Fibroblast of skin of right biceps (primary cell): ENCODE measurements around the gene LRP2BP.
"Not testable (repeated sequence)": the region's sequence is repeated elsewhere in the genome, so short reads cannot be mapped to it uniquely, and the experiment has no call there.

Experiments used
- DNase-seq: peaks from one replicate; pipeline ENCODE4 v3.0.0-alpha.2; 2013

The LRP2BP gene

DNA sequence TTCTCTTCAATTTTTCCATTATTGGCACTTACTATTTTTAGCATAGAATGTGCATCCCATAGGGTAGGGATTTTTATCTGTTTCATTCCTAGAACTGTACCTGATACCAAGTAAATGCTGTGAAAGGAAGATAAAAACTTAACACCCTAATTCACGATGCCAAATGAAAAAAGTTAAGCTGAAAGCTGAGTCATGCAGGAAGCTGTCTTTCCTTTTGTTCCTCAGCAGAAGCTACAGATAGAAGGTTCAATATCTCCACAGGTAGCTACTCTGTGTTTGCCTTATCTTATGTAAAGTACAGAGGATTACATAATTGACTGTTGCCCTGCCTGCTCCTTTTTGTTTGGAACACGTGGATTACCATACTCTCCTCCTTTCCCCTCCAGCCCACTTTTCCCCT lies 77.0 kb downstream of the LRP2BP start:
- no peak for DNase-seq

DNA sequence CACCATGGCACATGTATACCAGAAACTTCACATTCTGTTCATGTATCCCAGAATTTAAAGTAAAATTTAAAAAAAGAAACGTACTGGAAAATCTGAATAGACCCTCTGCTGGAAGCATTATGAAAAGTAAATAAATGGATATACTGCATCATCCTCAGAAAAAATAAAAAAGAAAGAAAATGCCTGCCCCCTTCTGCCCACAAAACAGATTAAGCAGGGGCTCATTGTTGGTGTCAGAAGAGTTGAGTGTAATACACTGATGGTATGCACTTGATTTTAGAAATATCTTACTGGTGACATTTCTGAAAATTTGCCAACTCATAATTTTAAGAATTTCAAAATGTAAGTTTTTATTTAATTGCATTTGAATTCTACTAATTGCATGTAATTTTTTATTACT lies 77.8 kb downstream of the LRP2BP start:
- DNase-seq, result no peak

DNA sequence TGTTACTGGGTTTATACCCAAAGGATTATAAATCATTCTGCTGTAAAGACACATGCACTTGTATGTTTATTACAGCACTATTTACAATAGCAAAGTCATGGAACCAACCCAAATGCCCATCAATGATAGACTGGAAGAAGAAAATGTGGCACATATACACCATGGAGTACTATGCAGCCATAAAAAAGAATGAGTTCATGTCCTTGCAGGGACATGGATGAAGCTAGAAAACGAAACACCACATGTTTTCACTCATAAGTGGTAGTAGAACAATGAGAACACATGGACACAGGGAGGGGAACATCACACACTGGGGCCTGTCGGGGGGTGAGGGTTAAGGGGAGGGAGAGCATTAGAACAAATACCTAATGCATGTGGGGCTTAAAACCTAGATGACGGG lies 78.3 kb downstream of the LRP2BP start:
- not testable (repeated sequence) for DNase-seq
